ENCODE results near the gene IGF2R.

- TF ChIP-seq POLR2A (IDR thresholded peaks at IDR 0.05; ENCODE audit: low read depth, low read length), result no peak
- TF ChIP-seq TAF1 (IDR thresholded peaks at IDR 0.05; ENCODE audit: borderline replicate concordance, low read depth, low read length), result no peak
- TF ChIP-seq POLR2AphosphoS5 (IDR thresholded peaks at IDR 0.05; ENCODE audit: low read depth, low read length), result no peak
Measured at GRCh38 chr6:160124605-160125004, 155.7 kb downstream of the IGF2R start.

Data from GM12892 (cell line).